K562 (cell line): ENCODE measurements around the gene PLEKHN1. TPM values are rescaled to one million over a fixed set of nuclear protein-coding genes. Genes with fewer than 3 reads are reported as not detected.
A peak's percentile ranks its signal among the peaks of the same experiment; 100 is the strongest.

Experiments used
- ARID1B ChIP-seq: fragments of 450-650 bp; IDR thresholded peaks from 2 replicates; pipeline ENCODE4 v1.6.1; 2016; ENCODE audit warnings: antibody characterized with exemption, mild to moderate bottlenecking, inconsistent platforms
- ARID2 ChIP-seq: fragments of 450-650 bp; IDR thresholded peaks from 2 replicates; pipeline ENCODE4 v1.6.1; 2017; ENCODE audit warnings: antibody characterized with exemption, mild to moderate bottlenecking
- ATF1 ChIP-seq, 2 experiments: fragments of 450-650 bp in 1 of 2; IDR thresholded peaks; 2 replicates each; pipeline ENCODE4 v1.6.1; 2016; ENCODE audit warnings: missing compliant biosample characterization in 1 of 2, missing genetic modification characterization in 1 of 2
- BHLHE40 ChIP-seq: IDR thresholded peaks from 2 replicates; pipeline ENCODE4 v1.6.1; 2011; ENCODE audit warnings: low read length, improper control_type of control experiment
- CCAR2 ChIP-seq: fragments of 200-400 bp; formaldehyde crosslinking; IDR thresholded peaks from 2 replicates; pipeline ENCODE4 v1.6.1; 2017; ENCODE audit warnings: mild to moderate bottlenecking, low read depth, low read length
- ELF1 ChIP-seq: fragments of 200-800 bp; sonication (Bioruptor generic); IDR thresholded peaks from 2 replicates; pipeline ENCODE4 v1.6.1; 2016; ENCODE audit warnings: missing genetic modification characterization, missing compliant biosample characterization
- ERF ChIP-seq: fragments of 450-650 bp; formaldehyde crosslinking; IDR thresholded peaks from 2 replicates; pipeline ENCODE4 v1.4.0; 2020; ENCODE audit warnings: mild to moderate bottlenecking, mixed read lengths
- EZH2 ChIP-seq: IDR thresholded peaks from 2 replicates; pipeline ENCODE4 v1.6.1; 2012; ENCODE audit warnings: low read depth, mild to moderate bottlenecking, inconsistent platforms, low read length, borderline replicate concordance
- HNRNPL ChIP-seq: fragments of 200-400 bp; formaldehyde crosslinking; IDR thresholded peaks from 2 replicates; pipeline ENCODE4 v1.6.1; 2017; ENCODE audit warnings: low read depth, mild to moderate bottlenecking, low read length
- MCM3 ChIP-seq: fragments of 450-650 bp; IDR thresholded peaks from 2 replicates; pipeline ENCODE4 v1.6.1; 2016
- MEF2A ChIP-seq: IDR thresholded peaks from 2 replicates; pipeline ENCODE4 v1.6.1; 2011; ENCODE audit warnings: low read depth, mild to moderate bottlenecking, low read length, moderate library complexity; ENCODE audit not compliant: control insufficient read depth
- MIER1 ChIP-seq: fragments of 450-650 bp; IDR thresholded peaks from 2 replicates; pipeline ENCODE4 v1.6.1; 2016; ENCODE audit warnings: antibody characterized with exemption, mild to moderate bottlenecking, low read depth
- MNT ChIP-seq, 2 experiments: fragments of 450-650 bp; conservative IDR thresholded peaks; 2 replicates each; pipeline ENCODE4 v1.6.1; 2017; ENCODE audit warnings: mild to moderate bottlenecking in 2 of 2, moderate library complexity in 2 of 2
- NFIC ChIP-seq: fragments of 450-650 bp; IDR thresholded peaks from 2 replicates; pipeline ENCODE4 v1.6.1; 2017; ENCODE audit warnings: mild to moderate bottlenecking, inconsistent platforms
- PHB ChIP-seq: fragments of 250-450 bp; sonication (Bioruptor Pico); IDR thresholded peaks from 2 replicates; pipeline ENCODE4 v1.5.0; 2021
- PHTF2 ChIP-seq: fragments of 250-450 bp; sonication (Bioruptor Pico); IDR thresholded peaks from 2 replicates; pipeline ENCODE4 v1.5.0; 2021; ENCODE audit warnings: mild to moderate bottlenecking
- POLR2A ChIP-seq: fragments of 450-650 bp; conservative IDR thresholded peaks from 2 replicates; pipeline ENCODE4 v1.6.1; 2016
- POLR2H ChIP-seq: IDR thresholded peaks from 2 replicates; pipeline ENCODE4 v1.6.1; 2016; ENCODE audit warnings: missing genetic modification characterization, low read depth, mild to moderate bottlenecking, control low read depth, missing compliant biosample characterization, moderate library complexity
- RBM39 ChIP-seq: fragments of 200-400 bp; formaldehyde crosslinking; optimal IDR thresholded peaks from 2 replicates; pipeline ENCODE3; 2018; ENCODE audit warnings: low read depth, low read length
- SP1 ChIP-seq: sonication (generic); formaldehyde crosslinking; IDR thresholded peaks from 2 replicates; pipeline ENCODE4 v1.8.1; 2022; ENCODE audit warnings: mild to moderate bottlenecking, missing genetic modification reagents
- SREBF2 ChIP-seq: sonication (generic); formaldehyde crosslinking; IDR thresholded peaks from 2 replicates; pipeline ENCODE4 v1.4.0; 2020; ENCODE audit warnings: mild to moderate bottlenecking, missing genetic modification reagents
- XRCC5 ChIP-seq: fragments of 200-400 bp; formaldehyde crosslinking; IDR thresholded peaks from 2 replicates; pipeline ENCODE4 v1.6.1; 2017; ENCODE audit warnings: low read depth, mild to moderate bottlenecking, low read length
- ZBED1 ChIP-seq: IDR thresholded peaks from 2 replicates; pipeline ENCODE4 v1.6.1; 2014
- ZFPM2 ChIP-seq: fragments of 250-450 bp; sonication (Bioruptor Pico); IDR thresholded peaks from 2 replicates; pipeline ENCODE4 v1.5.1; 2022; ENCODE audit warnings: mild to moderate bottlenecking
- ZNF57 ChIP-seq: fragments of 450-650 bp; formaldehyde crosslinking; IDR thresholded peaks from 2 replicates; pipeline ENCODE4 v1.4.0; 2020; ENCODE audit warnings: mild to moderate bottlenecking, moderate library complexity
- ZNF696 ChIP-seq: fragments of 250-450 bp; sonication (Bioruptor Pico); conservative IDR thresholded peaks from 2 replicates; pipeline ENCODE4 v1.4.0; 2020; ENCODE audit warnings: mild to moderate bottlenecking, moderate library complexity
- ZNF785 ChIP-seq: fragments of 250-450 bp; sonication (Bioruptor Pico); IDR thresholded peaks from 2 replicates; pipeline ENCODE4 v1.4.0; 2020; ENCODE audit warnings: mild to moderate bottlenecking
- polyA plus RNA-seq, 8 experiments: library from polyadenylated mRNA; depleted of rRNA in 4 of 8; stranded (reverse) in 5 of 8; unstranded in 3 of 8; fragments of >200 nt; fragmentation: Nextera tagmentation in 2 of 8; fragmentation: Illumina TruSeq in 1 of 8; extraction: Ambion mirVana in 2 of 8; extraction: Trizol in 1 of 8; gene quantifications; 2 replicates each; pipeline versions ENCODE4 v1.2.1 to v1.2.3, GENCODE V29; 2011 to 2014; ENCODE audit warnings: inconsistent platforms in 1 of 8, missing spikeins in 1 of 8
- total RNA-seq, 7 experiments: library from RNA; depleted of rRNA in 6 of 7; stranded (reverse); fragments of >200 nt in 6 of 7; fragmentation: Illumina TruSeq in 2 of 7; extraction: Trizol in 2 of 7; gene quantifications; 2 replicates each; pipeline versions ENCODE4 v1.2.1 to v1.2.3, GENCODE V29; 2011 to 2021; ENCODE audit warnings: low replicate concordance in 1 of 7
- TF ChIP-seq, protein P1 (sequence below), 2 experiments: fragments of 450-650 bp in 1 of 2; sonication (generic) in 1 of 2; formaldehyde crosslinking; conservative IDR thresholded peaks; 2 replicates each; pipeline versions ENCODE4 v1.4.0 to v1.8.1; 2020 to 2022; ENCODE audit warnings: mild to moderate bottlenecking in 1 of 2, missing genetic modification reagents in 1 of 2
- TF ChIP-seq, protein P2 (sequence below): sonication (generic); IDR thresholded peaks from 2 replicates; pipeline ENCODE4 v1.6.1; 2016

PLEKHN1 gene
- total and polyA plus RNA-seq, 9 of the 15 experiments (the other 6 are each of a cell fraction or from before 2014, with no cell fraction given), result 0.07 to 1.5 (median 0.13) TPM; not detected in 2

DNA sequence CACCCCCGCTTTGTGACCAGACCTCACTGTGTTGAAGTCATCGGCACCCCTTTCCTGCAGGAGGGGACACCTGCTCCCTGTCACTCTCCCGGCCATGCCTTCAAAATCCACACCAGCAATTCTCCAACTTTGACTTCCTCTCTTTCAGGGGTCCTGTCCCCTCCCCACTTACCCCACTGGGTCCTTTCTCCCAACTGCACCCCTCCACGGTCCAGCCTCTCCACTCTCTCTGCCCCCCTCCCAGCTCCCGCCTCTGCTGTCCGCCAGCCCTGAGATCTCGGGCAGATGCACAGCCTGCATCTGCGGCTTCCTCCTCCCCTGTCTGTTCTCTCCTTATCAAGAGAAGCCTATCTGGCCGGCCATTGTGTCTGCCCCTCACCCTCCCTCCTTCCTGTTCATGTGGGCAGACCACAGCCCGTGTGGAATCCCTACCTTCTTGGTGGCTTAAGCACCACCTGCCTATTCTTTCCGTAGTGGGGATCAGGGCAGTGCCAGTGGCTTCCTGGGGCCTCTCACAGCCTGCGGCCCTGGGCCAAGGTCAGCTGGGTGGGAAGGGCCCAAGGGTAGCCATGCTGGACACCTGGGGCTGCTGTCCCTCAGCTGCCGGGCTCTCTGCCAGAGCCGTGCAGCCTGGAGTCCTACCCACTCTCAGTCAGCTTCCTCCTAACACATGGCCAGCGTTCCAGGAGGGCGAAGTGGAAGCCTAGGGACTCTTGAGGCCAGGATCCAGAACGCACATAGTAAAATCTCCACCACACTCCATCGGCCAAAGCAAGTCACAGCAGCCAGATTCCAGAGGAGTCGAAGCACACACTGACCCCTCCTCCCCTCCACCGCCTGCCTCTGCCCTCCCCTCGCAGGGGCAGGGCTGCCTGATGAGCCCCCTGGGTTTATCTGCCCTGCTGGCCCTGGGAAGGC is 38.8 kb downstream of the PLEKHN1 start (continued):
- TF ChIP-seq POLR2H (no peak), ARID1B (peak; percentile 81), HNRNPL (no peak), NFIC (peak; percentile 82), ZNF785 (CRISPR knock-in tag) (no peak), EZH2 (no peak), MEF2A (no peak), BHLHE40 (peak; percentile 73), ZBED1 (0 out of 2 replicates have a peak, but pooled peaks have one; percentile 37), MCM3 (no peak), XRCC5 (no peak), PHB (CRISPR knock-in tag) (0 out of 2 replicates have a peak, but pooled peaks have one; percentile 24), ARID2 (no peak), MIER1 (no peak), SREBF2 (CRISPR knock-in tag) (no peak), ELF1 (tag) (peak; percentile 51), POLR2A (no peak), MNT (conservative IDR thresholded peaks at IDR 0.05) (peak in 1 of 2 experiments; percentile 42; a peak in 1 of 4 replicates), SP1 (CRISPR knock-in tag) (peak; percentile 31; the same call in 1 of the 2 replicates), ZNF57 (CRISPR knock-in tag) (no peak), ZFPM2 (CRISPR knock-in tag) (no peak), ERF (CRISPR knock-in tag) (no peak), ATF1 (CRISPR knock-in tag; IDR thresholded peaks at IDR 0.05) (no peak), ATF1 (tag; IDR thresholded peaks at IDR 0.05) (peak; percentile 62), ZNF696 (no peak), CCAR2 (no peak), RBM39 (no peak), PHTF2 (no peak)
- TF ChIP-seq, protein P1, sequence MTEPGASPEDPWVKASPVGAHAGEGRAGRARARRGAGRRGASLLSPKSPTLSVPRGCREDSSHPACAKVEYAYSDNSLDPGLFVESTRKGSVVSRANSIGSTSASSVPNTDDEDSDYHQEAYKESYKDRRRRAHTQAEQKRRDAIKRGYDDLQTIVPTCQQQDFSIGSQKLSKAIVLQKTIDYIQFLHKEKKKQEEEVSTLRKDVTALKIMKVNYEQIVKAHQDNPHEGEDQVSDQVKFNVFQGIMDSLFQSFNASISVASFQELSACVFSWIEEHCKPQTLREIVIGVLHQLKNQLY (CRISPR knock-in tag; conservative IDR thresholded peaks at IDR 0.05), result no peak
- TF ChIP-seq, protein P2, sequence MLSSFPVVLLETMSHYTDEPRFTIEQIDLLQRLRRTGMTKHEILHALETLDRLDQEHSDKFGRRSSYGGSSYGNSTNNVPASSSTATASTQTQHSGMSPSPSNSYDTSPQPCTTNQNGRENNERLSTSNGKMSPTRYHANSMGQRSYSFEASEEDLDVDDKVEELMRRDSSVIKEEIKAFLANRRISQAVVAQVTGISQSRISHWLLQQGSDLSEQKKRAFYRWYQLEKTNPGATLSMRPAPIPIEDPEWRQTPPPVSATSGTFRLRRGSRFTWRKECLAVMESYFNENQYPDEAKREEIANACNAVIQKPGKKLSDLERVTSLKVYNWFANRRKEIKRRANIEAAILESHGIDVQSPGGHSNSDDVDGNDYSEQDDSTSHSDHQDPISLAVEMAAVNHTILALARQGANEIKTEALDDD, result no peak
